Liver (tissue), 3 donors: Measurements from ENCODE around the gene ATG14.

ENCODE experiments used
- CTCF ChIP-seq: fragments of 150-350 bp; IDR thresholded peaks from 2 replicates; pipeline ENCODE4 v1.5.1; 2017; ENCODE audit warnings: improper control_type of control experiment, low read depth, low read length; ENCODE audit not compliant: missing input control
- EGR1 ChIP-seq, 2 donors: IDR thresholded peaks; 2 replicates each; pipeline ENCODE4 v1.6.1; 2016 to 2018; ENCODE audit warnings: antibody characterized with exemption in 2 of 2, low read depth in 2 of 2
- NR2F2 ChIP-seq: IDR thresholded peaks from 2 replicates; pipeline ENCODE4 v1.6.1; 2016; ENCODE audit warnings: antibody characterized with exemption
- REST ChIP-seq: IDR thresholded peaks from 2 replicates; pipeline ENCODE4 v1.6.1; 2016; ENCODE audit warnings: antibody characterized with exemption, mild to moderate bottlenecking
- TAF1 ChIP-seq: conservative IDR thresholded peaks from 2 replicates; pipeline ENCODE4 v1.6.1; 2016; ENCODE audit warnings: antibody characterized with exemption, mild to moderate bottlenecking
- TF ChIP-seq, protein P1 (sequence below): IDR thresholded peaks from 2 replicates; pipeline ENCODE4 v1.6.1; 2016; ENCODE audit warnings: antibody characterized with exemption
- donor health status: healthy.
- donor health status: healthy.

GRCh38 chr14:55411426-55412389 is at the start of gene ATG14:
- no peak for TF ChIP-seq CTCF
- peak; percentile 49 for TF ChIP-seq TAF1
- no peak for TF ChIP-seq EGR1 (IDR thresholded peaks at IDR 0.05; ENCODE audit: low read depth in 2 of 2)
- no peak for TF ChIP-seq NR2F2
- peak; percentile 45 for TF ChIP-seq REST
- TF ChIP-seq, protein P1, sequence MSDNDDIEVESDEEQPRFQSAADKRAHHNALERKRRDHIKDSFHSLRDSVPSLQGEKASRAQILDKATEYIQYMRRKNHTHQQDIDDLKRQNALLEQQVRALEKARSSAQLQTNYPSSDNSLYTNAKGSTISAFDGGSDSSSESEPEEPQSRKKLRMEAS = peak; percentile 81
